ENCODE results near the gene FKBP4. TPM values are rescaled to one million over a fixed set of nuclear protein-coding genes. Genes with fewer than 3 reads are reported as not detected.

Gene FKBP4
- total and polyA plus RNA-seq, 9 of the 15 experiments (the other 6 are each of a cell fraction or from before 2014, with no cell fraction given): 16.3 to 154 (median 90.1) TPM

GRCh38 chr12:2793561-2793960 lies 1.2 kb upstream of the FKBP4 start:
- Histone ChIP-seq H3K9me3 (replicated peaks; ENCODE audit: control insufficient read depth, insufficient read depth, low read depth, low read length) (no peaks in the 10 kb centered on the region), H3K27ac (ENCODE audit: extremely low read depth, low read depth, low read length) (0 out of 3 replicates have a peak overlapping the region, but pooled peaks have one; percentile 59), H4K20me1 (replicated peaks; ENCODE audit: control insufficient read depth, insufficient read depth, low read length) (peaks cover 20% of the 10 kb centered on the region; the same call in 1 of the 2 replicates), H3K4me1 (replicated peaks in 1 of 2; ENCODE audit: control insufficient read depth in 2 of 2, insufficient read depth in 2 of 2, low read length in 2 of 2) (peaks cover 18 to 38% of the 10 kb centered on the region in 2 experiments; a peak in 4 of 5 replicates), H3K79me2 (ENCODE audit: control insufficient read depth, insufficient read depth, low read length) (peaks cover 37% of the 10 kb centered on the region), H3K9ac (ENCODE audit: insufficient read depth in 1 of 2, low read depth in 2 of 2, low read length in 2 of 2) (no peak overlapping the region), H3K4me3 (no peak overlapping the region), H3K4me2 (ENCODE audit: insufficient read depth, low read length) (no peak overlapping the region), H2AFZ (ENCODE audit: low read depth, low read length) (peak overlapping the region; percentile 85; the same call in 1 of the 2 replicates), H3K9me1 (ENCODE audit: control insufficient read depth, insufficient read depth, low read length) (no peaks in the 10 kb centered on the region), H3K36me3 (ENCODE audit: control insufficient read depth, insufficient read depth, low read length) (peaks cover 27% of the 10 kb centered on the region), H3K27me3 (ENCODE audit: control insufficient read depth in 2 of 2, insufficient read depth in 2 of 2, low read length in 2 of 2) (no peaks in the 10 kb centered on the region)
- FAIRE-seq (no peak), ATAC-seq (no peak), DNase-seq (ENCODE audit: extremely low read depth in 1 of 4, low spot score in 3 of 4) (no peak)
- BruUV-seq (replicated peaks): no TSS peak
- intact Hi-C loops (cut with micrococcal nuclease) (no loop called here), in situ Hi-C loops (cut with MboI) (no loop called here)
- WGBS (ENCODE audit: insufficient coverage, low coverage, missing lambda C conversion rate): 95% methylated on average over 6 of the region's 21 CpGs
- no peak for TF ChIP-seq ZNF551 (CRISPR knock-in tag; IDR thresholded peaks at IDR 0.05)
- no peak for TF ChIP-seq WHSC1 (IDR thresholded peaks at IDR 0.05; ENCODE audit: low read length)
- no peak for TF ChIP-seq CREM (IDR thresholded peaks at IDR 0.05; ENCODE audit: low read depth)
- TF ChIP-seq ZBED1 (IDR thresholded peaks at IDR 0.05): no peak
- no peak for TF ChIP-seq STAT5B (CRISPR knock-in tag; IDR thresholded peaks at IDR 0.05)
- TF ChIP-seq SNRNP70 (optimal IDR thresholded peaks at IDR 0.05; ENCODE audit: low read depth, low read length): no peak
- TF ChIP-seq ZNF274 (IDR thresholded peaks at IDR 0.05; ENCODE audit: borderline replicate concordance, low read depth, low read length): no peak
- no peak for TF ChIP-seq SETDB1 (IDR thresholded peaks at IDR 0.05; ENCODE audit: low read length)
- TF ChIP-seq MBD1 (CRISPR knock-in tag; IDR thresholded peaks at IDR 0.05): no peak
- no peak for TF ChIP-seq RBM25 (IDR thresholded peaks at IDR 0.05; ENCODE audit: low read depth, low read length, severe bottlenecking)
- TF ChIP-seq SMARCA4 (IDR thresholded peaks at IDR 0.05): no peak
- TF ChIP-seq ZFX (CRISPR knock-in tag; IDR thresholded peaks at IDR 0.05): no peak
- no peak for TF ChIP-seq ILK (tag; IDR thresholded peaks at IDR 0.05; ENCODE audit: borderline replicate concordance, low read depth)
- TF ChIP-seq ZNF134 (CRISPR knock-in tag; conservative IDR thresholded peaks at IDR 0.05): no peak
- TF ChIP-seq PHF21A (IDR thresholded peaks at IDR 0.05; ENCODE audit: borderline replicate concordance, low read depth): no peak
- no peak for TF ChIP-seq FOXK1 (CRISPR knock-in tag; IDR thresholded peaks at IDR 0.05; ENCODE audit: borderline replicate concordance)
- TF ChIP-seq DIDO1 (tag; IDR thresholded peaks at IDR 0.05; ENCODE audit: low read depth): no peak
- no peak for TF ChIP-seq GABPB1 (CRISPR knock-in tag; IDR thresholded peaks at IDR 0.05)
- CTCF ChIA-PET (ENCODE audit: low intra/inter-chr PET ratio): no interaction called here
- POLR2A ChIA-PET: no interaction called here
